Gastroesophageal sphincter (tissue), 4 donors: ENCODE results near the gene TPRX2. TPM values are rescaled to one million over a fixed set of nuclear protein-coding genes. Genes with fewer than 3 reads are reported as not detected.
"Not testable (repeated sequence)": the region's sequence is repeated elsewhere in the genome, so short reads cannot be mapped to it uniquely, and the experiment has no call there.

Source experiments
- ATAC-seq: fragments of 150-250 bp; one replicate; pipeline ENCODE4 v1.9.1; 2016; ENCODE audit warnings: mild to moderate bottlenecking, moderate library complexity
- H3K27ac ChIP-seq, 4 donors: fragments of 200-600 bp; sonication (generic) in 3 of 4; 1 replicate in 3 of 4; 2 replicates in 1 of 4; pipeline ENCODE4 v1.5.1; 2016 to 2019
- H3K27me3 ChIP-seq: fragments of 200-600 bp; sonication (generic); one replicate; pipeline ENCODE4 v1.5.1; 2019
- H3K36me3 ChIP-seq, 2 donors: fragments of 200-600 bp; sonication (generic); one replicate each; pipeline ENCODE4 v1.5.1; 2019; ENCODE audit warnings: control low read depth in 1 of 2
- H3K4me1 ChIP-seq, 3 donors: fragments of 200-600 bp; sonication (generic); 1 replicate in 2 of 3; 2 replicates in 1 of 3; pipeline ENCODE4 v1.5.1; 2016 to 2019; ENCODE audit warnings: control low read depth in 2 of 3
- H3K4me3 ChIP-seq, 2 donors: fragments of 200-600 bp; sonication (generic); one replicate each; pipeline ENCODE4 v1.5.1; 2019; ENCODE audit warnings: mild to moderate bottlenecking in 1 of 2, moderate library complexity in 1 of 2
- H3K9me3 ChIP-seq, 3 donors: fragments of 200-600 bp; sonication (generic); one replicate each; pipeline ENCODE4 v1.5.1; 2017 to 2019; ENCODE audit warnings: control low read depth in 2 of 3
- CTCF ChIP-seq, 4 experiments: fragments of 200-600 bp in 2 of 4; fragments of 450-650 bp in 2 of 4; sonication (generic) in 1 of 4; IDR thresholded peaks; one replicate each; pipeline ENCODE4 v1.5.1; 2017 to 2019; ENCODE audit warnings: antibody characterized with exemption in 4 of 4, mild to moderate bottlenecking in 2 of 4, moderate library complexity in 2 of 4
- EP300 ChIP-seq: sonication (generic); formaldehyde crosslinking; IDR thresholded peaks from one replicate; pipeline ENCODE4 v1.6.1; 2017; ENCODE audit warnings: antibody characterized with exemption, mild to moderate bottlenecking
- POLR2A ChIP-seq, 2 donors: fragments of 450-650 bp; IDR thresholded peaks; one replicate each; pipeline ENCODE4 v1.6.1; 2017; ENCODE audit warnings: antibody characterized with exemption in 2 of 2, mild to moderate bottlenecking in 2 of 2, moderate library complexity in 1 of 2
- POLR2AphosphoS5 ChIP-seq: sonication (generic); formaldehyde crosslinking; IDR thresholded peaks from one replicate; pipeline ENCODE4 v1.6.1; 2017; ENCODE audit warnings: antibody characterized with exemption
- WGBS, 2 donors: methylation state at CpG; one replicate each; pipeline ENCODE4 v1.1.5; 2018; ENCODE audit warnings: low coverage in 1 of 2; 5-methylcytosine and 5-hydroxymethylcytosine counted together
- total RNA-seq, 4 donors: library from RNA; depleted of rRNA; stranded (reverse); fragments of >200 nt; gene quantifications; one replicate each; pipeline ENCODE4 v1.1.0, GENCODE V29; 2016

TPRX2 gene, protein sequence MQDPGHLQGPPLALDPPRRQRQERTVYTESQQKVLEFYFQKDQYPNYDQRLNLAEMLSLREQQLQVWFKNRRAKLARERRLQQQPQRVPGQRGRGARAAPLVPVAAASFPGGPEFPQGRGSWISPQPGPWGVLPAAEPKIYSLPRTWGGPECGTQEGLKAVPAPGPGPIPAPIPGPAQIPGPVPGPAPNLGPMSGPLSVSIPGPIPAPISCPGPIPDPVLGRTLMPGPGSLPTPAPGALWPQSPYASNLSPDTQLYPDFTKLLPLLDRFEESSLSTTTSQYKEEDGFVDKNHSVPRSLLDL
- not detected for total RNA-seq

- ATAC-seq, result not testable (repeated sequence)
- 86 to 100% methylated on average over 1 to 6 of the region's 9 CpGs for WGBS, 2 donors
Measured at GRCh38 chr19:47858646-47859285, at the start of gene TPRX2. Gene TPRX2 (plus strand): TSS chr19:47859235. CDS start chr19:47859247, 12 bp downstream.

GRCh38 chr19:47813304-47813994, 45.6 kb upstream of the TPRX2 start:
- Histone ChIP-seq H3K9me3 (no peaks in the 10 kb centered on the region), H3K36me3 (no peaks in the 10 kb centered on the region), H3K4me3 (no peak overlapping the region), H3K27ac (no peak overlapping the region), H3K27me3 (peaks cover 15% of the 10 kb centered on the region), H3K4me1 (no peaks in the 10 kb centered on the region)
- ATAC-seq, result peak; percentile 58
- no peak for TF ChIP-seq POLR2A (IDR thresholded peaks at IDR 0.05)
- TF ChIP-seq CTCF (IDR thresholded peaks at IDR 0.05), result peak in 3 of 4 experiments; percentile 28 to 74 (median 39)
- WGBS, 2 donors, result 22 to 79% methylated on average over 7 to 10 of the region's 17 CpGs

More at GRCh38 chr19:47858646-47859285, at the start of gene TPRX2:
- not testable (repeated sequence) for H3K27ac ChIP-seq, H3K4me3 ChIP-seq, H3K36me3 ChIP-seq, H3K4me1 ChIP-seq, H3K9me3 ChIP-seq
- H3K27me3 ChIP-seq, result peaks cover 69% of the 10 kb centered on the region

GRCh38 chr19:47813995-47814328, 45.1 kb upstream of the TPRX2 start:
- 50 to 58% methylated on average over 2 to 6 of the region's 7 CpGs for WGBS, 2 donors
- H3K4me1 ChIP-seq, result no peaks in the 10 kb centered on the region

GRCh38 chr19:47816270-47816669, 42.8 kb upstream of the TPRX2 start:
- H3K36me3 ChIP-seq, H3K4me1 ChIP-seq, H3K9me3 ChIP-seq, ATAC-seq, H3K27ac ChIP-seq, H3K4me3 ChIP-seq: not testable (repeated sequence)
- 100% methylated on average over 1 of the region's 8 CpGs; no CpG with 5 or more reads in 1 of the 2 donors for WGBS, 2 donors
- peaks cover 43% of the 10 kb centered on the region for H3K27me3 ChIP-seq

More at GRCh38 chr19:47813995-47814328, 45.1 kb upstream of the TPRX2 start:
- Histone ChIP-seq H3K27me3 (peaks cover 20% of the 10 kb centered on the region), H3K9me3 (no peaks in the 10 kb centered on the region), H3K36me3 (no peaks in the 10 kb centered on the region), H3K4me3 (no peak overlapping the region), H3K27ac (no peak overlapping the region)
- no peak for TF ChIP-seq POLR2A (IDR thresholded peaks at IDR 0.05)
- no peak for TF ChIP-seq POLR2AphosphoS5
- no peak for TF ChIP-seq CTCF (IDR thresholded peaks at IDR 0.05)
- no peak for TF ChIP-seq EP300
- ATAC-seq, result no peak

DNA sequence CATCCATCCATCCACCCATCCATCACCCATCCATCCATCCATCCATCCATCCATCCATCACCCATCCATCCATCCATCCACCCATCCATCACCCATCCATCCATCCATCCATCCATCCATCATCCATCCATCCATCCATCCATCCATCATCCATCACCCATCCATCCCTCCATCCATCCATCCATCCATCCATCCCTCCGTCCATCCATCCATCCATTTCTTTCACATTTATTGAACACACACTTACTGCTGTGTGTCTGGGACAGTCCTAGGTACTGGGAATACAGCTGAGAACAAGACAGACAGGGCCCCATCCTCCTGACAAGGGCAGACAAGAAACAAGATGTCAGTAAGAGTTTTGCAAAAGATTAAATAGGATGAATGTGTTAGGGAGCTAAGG, 40.8 kb upstream of the TPRX2 start:
- WGBS, 2 donors, result 83 to 88% methylated on average over 1 of the region's 1 CpG
- H3K4me3 ChIP-seq, H3K36me3 ChIP-seq, ATAC-seq, H3K27ac ChIP-seq, H3K9me3 ChIP-seq, H3K4me1 ChIP-seq: not testable (repeated sequence)
- peaks cover 57% of the 10 kb centered on the region for H3K27me3 ChIP-seq

DNA sequence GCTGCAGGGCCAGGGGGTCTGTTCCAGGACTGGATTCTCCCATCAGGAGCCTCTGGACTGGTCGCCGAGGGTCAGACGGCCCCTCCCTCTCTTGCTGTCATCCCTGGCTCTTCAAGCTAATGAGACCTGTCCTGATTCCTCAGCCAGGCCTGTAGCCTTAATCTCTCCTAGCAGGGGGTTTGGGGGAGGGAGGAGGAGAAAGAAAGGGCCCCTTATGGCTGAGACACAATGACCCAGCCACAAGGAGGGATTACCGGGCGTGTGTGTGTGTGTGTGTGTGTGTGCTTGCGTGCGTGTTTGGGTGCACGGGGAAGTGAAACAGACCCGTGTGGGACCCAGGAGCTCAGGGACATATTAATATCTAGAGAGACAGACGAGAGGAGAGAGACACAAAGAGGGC, 39.2 kb upstream of the TPRX2 start:
- Histone ChIP-seq H3K36me3 (no peaks in the 10 kb centered on the region), H3K27ac (no peak overlapping the region), H3K27me3 (peaks cover 59% of the 10 kb centered on the region), H3K4me3 (no peak overlapping the region), H3K4me1 (no peaks in the 10 kb centered on the region), H3K9me3 (no peaks in the 10 kb centered on the region)
- no peak for ATAC-seq
- WGBS, 2 donors, result 0 to 16% methylated on average over 1 to 9 of the region's 10 CpGs
- TF ChIP-seq EP300, result no peak
- no peak for TF ChIP-seq POLR2A (IDR thresholded peaks at IDR 0.05)
- TF ChIP-seq POLR2AphosphoS5, result no peak
- no peak for TF ChIP-seq CTCF (IDR thresholded peaks at IDR 0.05)
